A549 (cell line): Measurements from ENCODE around the gene COL7A1. TPM values are rescaled to one million over a fixed set of nuclear protein-coding genes. Genes with fewer than 3 reads are reported as not detected.

Experiments used
- ATAC-seq, 2 experiments: fragments of 200-7000 bp in 1 of 2; fragments of >200 bp in 1 of 2; cut with Nextera tagmentation in 1 of 2; cut with Tn5 transposase in 1 of 2; 3 replicates each; pipeline versions ENCODE4 v1.8.0 to v1.9.1; 2018 to 2020; ENCODE audit warnings: mild to moderate bottlenecking in 1 of 2, moderate library complexity in 1 of 2
- CTCF ChIA-PET: fragments of 300-600 bp; sonication (Branson Sonifier 250); formaldehyde crosslinking; extraction: SDS; loops from one replicate; lab custom pipeline; 2021; ENCODE audit warnings: antibody characterized with exemption, inconsistent platforms; lab: Yijun Ruan, JAX
- POLR2A ChIA-PET: fragments of 350-600 bp; formaldehyde crosslinking; extraction: SDS; loops from one replicate; lab custom pipeline; 2021; ENCODE audit warnings: antibody characterized with exemption, inconsistent platforms; lab: Yijun Ruan, JAX
- DNase-seq, 2 experiments: peaks; one replicate each; pipeline versions ENCODE4 v3.0.0 to v3.0.0-alpha.2; 2011 to 2016; ENCODE audit warnings: low read depth in 1 of 2, low spot score in 1 of 2
- FAIRE-seq: peaks from 2 replicates; lab custom pipeline; 2011; peaks lifted over from hg19 to GRCh38; lab: Jason Lieb, UNC
- H3K27ac ChIP-seq, 2 experiments: fragments of >200 bp; sonication (Bioruptor Twin); formaldehyde crosslinking; 3 replicates each; pipeline ENCODE4 v1.5.1; 2016 to 2017
- H3K4me1 ChIP-seq: fragments of >200 bp; sonication (Bioruptor Twin); formaldehyde crosslinking; 3 replicates; pipeline ENCODE4 v1.6.1; 2016
- H3K4me2 ChIP-seq: fragments of >200 bp; sonication (Bioruptor Twin); formaldehyde crosslinking; 3 replicates; pipeline ENCODE4 v1.6.1; 2016
- H3K4me3 ChIP-seq: fragments of >200 bp; sonication (Bioruptor Twin); formaldehyde crosslinking; 3 replicates; pipeline ENCODE4 v1.5.1; 2016
- H3K9me3 ChIP-seq: fragments of >200 bp; sonication (Bioruptor Twin); formaldehyde crosslinking; 3 replicates; pipeline ENCODE4 v1.6.1; 2016
- BHLHE40 ChIP-seq: IDR thresholded peaks from 2 replicates; pipeline ENCODE4 v1.6.1; 2012; ENCODE audit warnings: low read depth, low read length, inconsistent platforms
- CBX8 ChIP-seq: fragments of 200-600 bp; sonication (generic); IDR thresholded peaks from 2 replicates; pipeline ENCODE4 v1.6.1; 2016
- CEBPB ChIP-seq, 2 experiments: fragments of >200 bp in 1 of 2; sonication (Bioruptor Twin) in 1 of 2; formaldehyde crosslinking in 1 of 2; IDR thresholded peaks; 2 replicates each; pipeline ENCODE4 v1.6.1; 2012 to 2016
- ESRRA ChIP-seq: fragments of 150-350 bp; IDR thresholded peaks from 2 replicates; pipeline ENCODE4 v1.6.1; 2014; ENCODE audit warnings: mild to moderate bottlenecking, low read length, borderline replicate concordance
- FOSB ChIP-seq: fragments of 250-450 bp; sonication (Bioruptor Pico); IDR thresholded peaks from 2 replicates; pipeline ENCODE4 v1.5.0; 2020; ENCODE audit warnings: mild to moderate bottlenecking, moderate library complexity
- FOSL2 ChIP-seq, 2 experiments: fragments of 450-650 bp in 1 of 2; fragments of >200 bp in 1 of 2; sonication (Bioruptor Twin) in 1 of 2; formaldehyde crosslinking; IDR thresholded peaks; 2 replicates each; pipeline versions ENCODE4 v1.5.0 to v1.6.1; 2016 to 2020; ENCODE audit warnings: mild to moderate bottlenecking in 1 of 2, moderate library complexity in 1 of 2
- GATA3 ChIP-seq: IDR thresholded peaks from 2 replicates; pipeline ENCODE4 v1.6.1; 2012; ENCODE audit warnings: borderline replicate concordance
- HEYL ChIP-seq: fragments of 250-450 bp; sonication (Bioruptor Pico); IDR thresholded peaks from 2 replicates; pipeline ENCODE4 v1.8.0; 2021; ENCODE audit warnings: mild to moderate bottlenecking, moderate library complexity
- JUN ChIP-seq, 2 experiments: fragments of >200 bp; sonication (Bioruptor Twin); formaldehyde crosslinking; IDR thresholded peaks; 2 replicates in 1 of 2; 3 replicates in 1 of 2; pipeline ENCODE4 v1.6.1; 2016 to 2017
- JUNB ChIP-seq: fragments of >200 bp; sonication (Bioruptor Twin); formaldehyde crosslinking; IDR thresholded peaks from 2 replicates; pipeline ENCODE4 v1.6.1; 2016
- MAFK ChIP-seq: fragments of 450-650 bp; IDR thresholded peaks from 2 replicates; pipeline ENCODE4 v1.6.1; 2014; ENCODE audit not compliant: partially characterized antibody
- MAZ ChIP-seq: fragments of 150-350 bp; IDR thresholded peaks from 2 replicates; pipeline ENCODE4 v1.6.1; 2014; ENCODE audit warnings: antibody characterized with exemption, low read depth, low read length, borderline replicate concordance
- PHF8 ChIP-seq: fragments of 200-600 bp; sonication (generic); IDR thresholded peaks from 2 replicates; pipeline ENCODE4 v1.6.1; 2016; ENCODE audit warnings: low read depth, mild to moderate bottlenecking, antibody characterized with exemption, moderate library complexity, borderline replicate concordance
- RAD21 ChIP-seq, 2 experiments: fragments of >200 bp in 1 of 2; sonication (Bioruptor Twin) in 1 of 2; formaldehyde crosslinking in 1 of 2; IDR thresholded peaks in 1 of 2; conservative IDR thresholded peaks in 1 of 2; 2 replicates in 1 of 2; 3 replicates in 1 of 2; pipeline ENCODE4 v1.6.1; 2012 to 2018; ENCODE audit warnings: inconsistent platforms in 1 of 2
- RARB ChIP-seq: fragments of 250-450 bp; sonication (Bioruptor Pico); IDR thresholded peaks from 2 replicates; pipeline ENCODE4 v1.8.0; 2021; ENCODE audit warnings: mild to moderate bottlenecking, moderate library complexity
- RCOR1 ChIP-seq: fragments of 150-350 bp; IDR thresholded peaks from 2 replicates; pipeline ENCODE4 v1.6.1; 2014; ENCODE audit warnings: antibody characterized with exemption, low read length, low read depth
- RNF2 ChIP-seq: fragments of 200-600 bp; sonication (generic); IDR thresholded peaks from 2 replicates; pipeline ENCODE4 v1.6.1; 2016; ENCODE audit warnings: low read depth, mild to moderate bottlenecking, antibody characterized with exemption, moderate library complexity, borderline replicate concordance
- TFCP2L1 ChIP-seq: fragments of 250-450 bp; sonication (Bioruptor Pico); IDR thresholded peaks from 2 replicates; pipeline ENCODE4 v1.5.0; 2021; ENCODE audit warnings: mild to moderate bottlenecking
- WGBS: methylation state at CpG from one replicate; pipeline ENCODE4 v1.1.6; 2017; ENCODE audit errors: missing lambda C conversion rate; 5-methylcytosine and 5-hydroxymethylcytosine counted together
- polyA plus RNA-seq, 4 experiments: library from polyadenylated mRNA; depleted of rRNA in 3 of 4; stranded (reverse); fragments of >200 nt; fragmentation: RNase III in 1 of 4; extraction: RNeasy Plus Mini Kit Qiagen cat#74134 plus additional on column Dnase treatment in 1 of 4; gene quantifications; 2 replicates in 3 of 4; 3 replicates in 1 of 4; pipeline ENCODE4 v1.2.3, GENCODE V29; 2011 to 2017
- TF ChIP-seq, protein P1 (sequence below): fragments of 200-600 bp; sonication (generic); IDR thresholded peaks from 2 replicates; pipeline ENCODE4 v1.6.1; 2016; ENCODE audit warnings: antibody characterized with exemption, mild to moderate bottlenecking, moderate library complexity
- TF ChIP-seq, protein P2 (sequence below): fragments of 250-450 bp; sonication (Bioruptor Pico); IDR thresholded peaks from 2 replicates; pipeline ENCODE4 v1.5.0; 2021; ENCODE audit warnings: mild to moderate bottlenecking, moderate library complexity, borderline replicate concordance
- TF ChIP-seq, protein P3 (sequence below): fragments of >200 bp; sonication (Bioruptor Twin); formaldehyde crosslinking; IDR thresholded peaks from 2 replicates; pipeline ENCODE4 v1.6.1; 2016
- TF ChIP-seq, protein P4 (sequence below): IDR thresholded peaks from 2 replicates; pipeline ENCODE4 v1.6.1; 2012
- TF ChIP-seq, protein P5 (sequence below): fragments of >200 bp; sonication (Bioruptor Twin); formaldehyde crosslinking; IDR thresholded peaks from 3 replicates; pipeline ENCODE4 v1.5.1; 2016

The COL7A1 gene
- polyA plus RNA-seq, 2 of the 4 experiments (the other 2 are of a cell fraction), result 36.5 to 240 TPM

DNA sequence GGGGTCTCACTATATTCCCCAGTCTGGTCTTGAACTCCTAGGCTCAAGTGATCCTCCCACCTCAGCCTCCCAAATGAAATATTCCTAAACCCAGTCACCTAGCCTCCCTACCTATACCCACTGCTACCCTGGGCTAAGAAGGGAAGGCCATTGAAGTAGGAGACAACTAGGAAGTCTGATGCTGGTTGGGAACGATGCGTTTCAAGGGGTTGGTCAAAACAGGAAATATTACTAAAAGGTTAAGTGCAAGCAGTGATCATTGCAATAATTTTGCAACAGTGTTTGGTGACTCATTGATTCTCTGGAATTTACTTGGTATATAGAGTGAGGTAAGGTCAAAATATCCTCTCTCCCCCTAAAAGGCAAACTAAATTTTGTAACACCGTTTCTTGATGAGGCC, 18.9 kb upstream of the COL7A1 start:
- POLR2A ChIA-PET, result no interaction called here
- Histone ChIP-seq H3K4me1 (peaks cover 10% of the 10 kb centered on the region; the same call in 2 of the 3 replicates), H3K4me3 (no peak overlapping the region), H3K9me3 (peaks cover 15% of the 10 kb centered on the region), H3K4me2 (peak overlapping the region; percentile 27; the same call in 2 of the 3 replicates), H3K27ac (peak overlapping the region; percentile 17 to 78; a peak in 5 of 6 replicates)
- CTCF ChIA-PET, result interaction anchor here (0.6 to 2.1 kb wide), 6 partner anchors 15 to 583 kb away, joined by 3 to 10 read pairs (median 3); partner anchors contain the start of gene SLC26A6
- TF ChIP-seq MAFK, result no peak
- TF ChIP-seq, protein P1, sequence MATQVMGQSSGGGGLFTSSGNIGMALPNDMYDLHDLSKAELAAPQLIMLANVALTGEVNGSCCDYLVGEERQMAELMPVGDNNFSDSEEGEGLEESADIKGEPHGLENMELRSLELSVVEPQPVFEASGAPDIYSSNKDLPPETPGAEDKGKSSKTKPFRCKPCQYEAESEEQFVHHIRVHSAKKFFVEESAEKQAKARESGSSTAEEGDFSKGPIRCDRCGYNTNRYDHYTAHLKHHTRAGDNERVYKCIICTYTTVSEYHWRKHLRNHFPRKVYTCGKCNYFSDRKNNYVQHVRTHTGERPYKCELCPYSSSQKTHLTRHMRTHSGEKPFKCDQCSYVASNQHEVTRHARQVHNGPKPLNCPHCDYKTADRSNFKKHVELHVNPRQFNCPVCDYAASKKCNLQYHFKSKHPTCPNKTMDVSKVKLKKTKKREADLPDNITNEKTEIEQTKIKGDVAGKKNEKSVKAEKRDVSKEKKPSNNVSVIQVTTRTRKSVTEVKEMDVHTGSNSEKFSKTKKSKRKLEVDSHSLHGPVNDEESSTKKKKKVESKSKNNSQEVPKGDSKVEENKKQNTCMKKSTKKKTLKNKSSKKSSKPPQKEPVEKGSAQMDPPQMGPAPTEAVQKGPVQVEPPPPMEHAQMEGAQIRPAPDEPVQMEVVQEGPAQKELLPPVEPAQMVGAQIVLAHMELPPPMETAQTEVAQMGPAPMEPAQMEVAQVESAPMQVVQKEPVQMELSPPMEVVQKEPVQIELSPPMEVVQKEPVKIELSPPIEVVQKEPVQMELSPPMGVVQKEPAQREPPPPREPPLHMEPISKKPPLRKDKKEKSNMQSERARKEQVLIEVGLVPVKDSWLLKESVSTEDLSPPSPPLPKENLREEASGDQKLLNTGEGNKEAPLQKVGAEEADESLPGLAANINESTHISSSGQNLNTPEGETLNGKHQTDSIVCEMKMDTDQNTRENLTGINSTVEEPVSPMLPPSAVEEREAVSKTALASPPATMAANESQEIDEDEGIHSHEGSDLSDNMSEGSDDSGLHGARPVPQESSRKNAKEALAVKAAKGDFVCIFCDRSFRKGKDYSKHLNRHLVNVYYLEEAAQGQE, result no peak
- TF ChIP-seq, protein P2, sequence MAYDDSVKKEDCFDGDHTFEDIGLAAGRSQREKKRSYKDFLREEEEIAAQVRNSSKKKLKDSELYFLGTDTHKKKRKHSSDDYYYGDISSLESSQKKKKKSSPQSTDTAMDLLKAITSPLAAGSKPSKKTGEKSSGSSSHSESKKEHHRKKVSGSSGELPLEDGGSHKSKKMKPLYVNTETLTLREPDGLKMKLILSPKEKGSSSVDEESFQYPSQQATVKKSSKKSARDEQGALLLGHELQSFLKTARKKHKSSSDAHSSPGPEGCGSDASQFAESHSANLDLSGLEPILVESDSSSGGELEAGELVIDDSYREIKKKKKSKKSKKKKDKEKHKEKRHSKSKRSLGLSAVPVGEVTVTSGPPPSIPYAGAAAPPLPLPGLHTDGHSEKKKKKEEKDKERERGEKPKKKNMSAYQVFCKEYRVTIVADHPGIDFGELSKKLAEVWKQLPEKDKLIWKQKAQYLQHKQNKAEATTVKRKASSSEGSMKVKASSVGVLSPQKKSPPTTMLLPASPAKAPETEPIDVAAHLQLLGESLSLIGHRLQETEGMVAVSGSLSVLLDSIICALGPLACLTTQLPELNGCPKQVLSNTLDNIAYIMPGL (CRISPR knock-in tag), result no peak
- TF ChIP-seq GATA3, result no peak
- TF ChIP-seq PHF8, result no peak
- no peak for TF ChIP-seq RARB (CRISPR knock-in tag)
- TF ChIP-seq, protein P3, sequence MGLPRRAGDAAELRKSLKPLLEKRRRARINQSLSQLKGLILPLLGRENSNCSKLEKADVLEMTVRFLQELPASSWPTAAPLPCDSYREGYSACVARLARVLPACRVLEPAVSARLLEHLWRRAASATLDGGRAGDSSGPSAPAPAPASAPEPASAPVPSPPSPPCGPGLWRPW, result no peak
- no peak for TF ChIP-seq TFCP2L1 (CRISPR knock-in tag)
- TF ChIP-seq FOSL2 (IDR thresholded peaks at IDR 0.05), result no peak
- TF ChIP-seq FOSL2 (CRISPR knock-in tag; IDR thresholded peaks at IDR 0.05), result peak; percentile 65
- TF ChIP-seq RCOR1, result no peak
- peak; percentile 24 to 45; a peak in 2 of 4 replicates for TF ChIP-seq CEBPB (IDR thresholded peaks at IDR 0.05)
- no peak for TF ChIP-seq HEYL (CRISPR knock-in tag)
- no peak for TF ChIP-seq ESRRA
- ATAC-seq, result 0 out of 6 replicates have a peak, but pooled peaks of 1 of the 2 experiments have one; percentile 15
- no peak for FAIRE-seq
- WGBS, result 37% methylated on average over 3 of the region's 3 CpGs
- DNase-seq, result no peak

DNA sequence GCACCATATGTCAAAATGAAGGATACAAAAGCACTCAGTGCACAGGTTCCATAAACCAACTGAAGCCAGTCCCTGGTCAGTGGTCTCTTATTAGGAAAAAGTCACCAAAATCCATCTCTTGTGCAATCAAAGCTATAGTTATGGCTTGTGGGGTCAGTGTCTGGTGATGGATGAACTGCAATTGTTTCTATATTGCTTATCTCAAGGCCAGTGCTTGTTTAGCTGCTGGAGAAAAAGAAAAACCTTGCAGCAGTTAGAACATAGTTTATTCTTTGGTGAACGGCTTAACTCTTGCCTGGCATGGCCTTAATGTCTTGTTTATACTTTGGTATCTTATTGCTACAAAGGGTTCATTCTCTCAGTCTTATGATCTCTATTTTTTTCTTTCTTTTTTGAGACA, 17.2 kb upstream of the COL7A1 start:
- no peak overlapping the region for H3K4me2 ChIP-seq
- H3K4me3 ChIP-seq, result no peak overlapping the region
- POLR2A ChIA-PET, result interaction anchor here (0.6 kb wide), 1 partner anchor 12 kb away, joined by 6 read pairs; no protein-coding TSS in a partner anchor
- H3K27ac ChIP-seq, result no peak overlapping the region
- CTCF ChIA-PET, result interaction anchor here (1.1 to 2.1 kb wide), 5 partner anchors 9 to 63 kb away, joined by 3 to 10 read pairs (median 4); partner anchors contain the start of gene SLC26A6
- no peak for FAIRE-seq
- WGBS, result 59% methylated on average over 1 of the region's 1 CpG
- peaks cover 22% of the 10 kb centered on the region for H3K4me1 ChIP-seq
- DNase-seq, result no peak
- no peak for ATAC-seq
- peaks cover 5% of the 10 kb centered on the region for H3K9me3 ChIP-seq
- TF ChIP-seq, protein P1, result no peak
- TF ChIP-seq FOSB (CRISPR knock-in tag) (no peak), JUNB (no peak), ESRRA (no peak), BHLHE40 (no peak), CBX8 (no peak), MAZ (no peak), RAD21 (conservative IDR thresholded peaks at IDR 0.05 in 1 of 2, IDR thresholded peaks at IDR 0.05 in 1 of 2) (no peak), HEYL (CRISPR knock-in tag) (no peak), RNF2 (no peak), JUN (IDR thresholded peaks at IDR 0.05) (no peak)
- TF ChIP-seq, protein P4, sequence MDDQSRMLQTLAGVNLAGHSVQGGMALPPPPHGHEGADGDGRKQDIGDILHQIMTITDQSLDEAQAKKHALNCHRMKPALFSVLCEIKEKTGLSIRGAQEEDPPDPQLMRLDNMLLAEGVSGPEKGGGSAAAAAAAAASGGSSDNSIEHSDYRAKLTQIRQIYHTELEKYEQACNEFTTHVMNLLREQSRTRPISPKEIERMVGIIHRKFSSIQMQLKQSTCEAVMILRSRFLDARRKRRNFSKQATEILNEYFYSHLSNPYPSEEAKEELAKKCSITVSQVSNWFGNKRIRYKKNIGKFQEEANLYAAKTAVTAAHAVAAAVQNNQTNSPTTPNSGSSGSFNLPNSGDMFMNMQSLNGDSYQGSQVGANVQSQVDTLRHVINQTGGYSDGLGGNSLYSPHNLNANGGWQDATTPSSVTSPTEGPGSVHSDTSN, result no peak
- TF ChIP-seq, protein P5, sequence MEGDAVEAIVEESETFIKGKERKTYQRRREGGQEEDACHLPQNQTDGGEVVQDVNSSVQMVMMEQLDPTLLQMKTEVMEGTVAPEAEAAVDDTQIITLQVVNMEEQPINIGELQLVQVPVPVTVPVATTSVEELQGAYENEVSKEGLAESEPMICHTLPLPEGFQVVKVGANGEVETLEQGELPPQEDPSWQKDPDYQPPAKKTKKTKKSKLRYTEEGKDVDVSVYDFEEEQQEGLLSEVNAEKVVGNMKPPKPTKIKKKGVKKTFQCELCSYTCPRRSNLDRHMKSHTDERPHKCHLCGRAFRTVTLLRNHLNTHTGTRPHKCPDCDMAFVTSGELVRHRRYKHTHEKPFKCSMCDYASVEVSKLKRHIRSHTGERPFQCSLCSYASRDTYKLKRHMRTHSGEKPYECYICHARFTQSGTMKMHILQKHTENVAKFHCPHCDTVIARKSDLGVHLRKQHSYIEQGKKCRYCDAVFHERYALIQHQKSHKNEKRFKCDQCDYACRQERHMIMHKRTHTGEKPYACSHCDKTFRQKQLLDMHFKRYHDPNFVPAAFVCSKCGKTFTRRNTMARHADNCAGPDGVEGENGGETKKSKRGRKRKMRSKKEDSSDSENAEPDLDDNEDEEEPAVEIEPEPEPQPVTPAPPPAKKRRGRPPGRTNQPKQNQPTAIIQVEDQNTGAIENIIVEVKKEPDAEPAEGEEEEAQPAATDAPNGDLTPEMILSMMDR, result no peak
